Measurements from ENCODE around the gene ZNF418.
"Not testable (repeated sequence)": the region's sequence is repeated elsewhere in the genome, so short reads cannot be mapped to it uniquely, and the experiment has no call there.

ZNF418 gene

DNA sequence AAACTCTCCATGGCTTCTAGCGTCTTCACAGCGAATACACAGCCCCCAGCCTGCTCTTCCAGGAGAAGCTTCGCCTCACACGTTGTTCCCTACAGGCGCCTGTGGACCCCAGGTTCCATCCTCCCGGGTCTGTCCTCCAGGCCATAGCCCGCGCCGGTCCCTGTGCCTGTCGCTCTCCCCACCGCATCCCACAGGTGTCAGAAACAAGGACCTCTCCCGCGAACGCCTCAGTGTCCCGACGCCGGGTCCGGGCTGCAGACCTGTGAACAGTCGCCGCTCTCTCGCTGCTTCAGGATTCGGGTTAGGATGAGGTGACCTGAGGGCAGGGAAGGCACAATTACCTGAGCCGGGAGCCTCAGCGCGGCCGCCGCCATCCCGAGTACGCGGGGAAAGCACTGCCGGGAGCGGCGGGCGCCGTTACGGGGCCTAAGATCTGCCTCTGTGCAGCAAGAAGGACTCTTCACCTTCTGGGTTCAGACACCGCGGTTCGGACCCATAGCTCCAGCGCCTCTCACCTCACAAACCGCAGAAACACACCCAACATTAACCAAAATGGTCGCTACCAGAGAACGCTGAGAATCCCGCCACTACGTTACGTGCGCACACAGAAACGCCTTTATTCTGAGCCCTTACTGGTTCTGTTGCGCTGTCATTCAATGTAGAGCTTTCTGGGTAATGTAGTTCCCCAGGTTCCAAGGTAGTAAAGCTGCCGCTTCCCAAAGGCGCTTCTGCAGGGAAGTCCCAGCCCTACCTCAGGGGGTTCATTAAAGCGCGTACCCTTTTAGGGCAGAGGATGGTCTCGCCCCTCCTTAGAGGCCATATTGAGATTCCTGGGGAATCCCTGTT is at the start of gene ZNF418:
Gene ZNF418 (minus strand): TSS at position 583 of the 846 bp plus-strand sequence. CDS start 1,580 bp downstream, outside the sequence.
- DNase-seq: no peak

DNA sequence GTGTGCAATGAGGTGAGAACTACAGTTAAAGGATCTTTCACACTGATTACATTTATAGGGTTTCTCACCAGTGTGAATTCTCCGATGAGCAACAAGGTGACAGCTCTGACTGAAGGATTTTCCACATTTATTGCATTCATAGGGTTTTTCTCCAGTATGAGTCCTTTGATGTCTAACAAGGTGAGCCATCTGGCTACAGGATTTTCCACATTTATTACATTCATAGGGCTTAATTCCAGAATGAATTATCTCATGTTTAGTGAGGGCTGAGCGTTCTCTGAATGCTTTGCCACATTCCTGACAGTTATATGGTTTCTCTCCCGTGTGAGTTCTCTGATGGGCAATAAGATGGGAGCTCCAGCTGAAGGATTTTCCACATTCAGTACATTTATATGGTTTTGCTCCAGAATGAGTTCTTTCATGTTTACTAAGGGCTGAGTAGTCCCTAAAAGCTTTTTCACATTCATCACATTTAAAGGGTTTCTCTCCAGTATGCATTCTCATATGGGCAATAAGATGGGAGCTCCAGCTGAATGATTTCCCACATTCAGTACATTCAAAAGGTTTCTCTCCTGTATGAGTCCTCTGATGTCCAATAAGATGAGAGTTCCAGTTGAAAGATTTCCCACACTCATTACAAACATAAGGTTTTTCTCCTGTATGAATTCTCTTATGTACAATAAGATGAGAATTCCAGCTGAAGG is 43.5 kb upstream of the ZNF418 start:
- DNase-seq: no peak

DNA sequence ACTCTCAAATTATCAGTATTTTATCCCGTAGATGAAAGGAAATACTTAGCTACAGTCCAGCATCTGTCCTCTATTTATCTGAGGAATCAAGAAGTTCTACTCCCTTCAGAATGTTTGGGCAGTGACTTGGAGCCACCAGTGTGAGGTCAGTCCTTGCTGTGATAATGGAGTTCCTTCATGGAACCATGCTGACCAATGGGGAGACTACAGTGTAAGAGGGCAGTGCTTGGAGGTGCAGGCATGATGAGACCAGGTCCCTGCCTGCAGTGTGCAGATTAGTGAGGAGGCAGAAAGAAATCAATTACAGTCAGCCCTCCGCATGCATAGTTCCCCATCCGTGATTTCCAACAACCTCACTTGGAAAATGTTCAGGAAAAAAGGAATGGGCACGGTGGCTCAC is 39.2 kb upstream of the ZNF418 start, which contains the start of gene C19orf18:
Gene C19orf18 (minus strand): TSS at position 101 of the 400 bp plus-strand sequence. CDS start 102 bp downstream, outside the sequence.
- no peak for DNase-seq

DNA sequence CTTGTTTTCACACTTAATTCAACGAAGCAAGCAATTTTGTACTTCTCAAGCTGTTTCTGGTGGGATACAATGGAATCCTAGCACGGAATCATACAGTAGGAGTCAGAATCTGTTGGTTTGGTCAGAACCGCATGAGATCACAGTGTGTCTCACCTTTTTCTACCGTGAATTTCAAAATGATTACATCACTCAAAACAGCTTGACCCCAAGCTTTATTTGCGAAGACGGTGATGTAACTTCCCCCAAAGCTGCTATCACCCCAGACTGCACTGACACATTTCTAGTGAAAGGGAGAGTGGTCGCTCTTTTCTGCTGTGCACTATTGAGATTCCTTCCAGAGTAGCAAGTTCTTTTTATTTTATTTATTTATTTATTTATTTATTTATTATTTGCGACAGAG is 29.6 kb upstream of the ZNF418 start:
- no peak for DNase-seq

DNA sequence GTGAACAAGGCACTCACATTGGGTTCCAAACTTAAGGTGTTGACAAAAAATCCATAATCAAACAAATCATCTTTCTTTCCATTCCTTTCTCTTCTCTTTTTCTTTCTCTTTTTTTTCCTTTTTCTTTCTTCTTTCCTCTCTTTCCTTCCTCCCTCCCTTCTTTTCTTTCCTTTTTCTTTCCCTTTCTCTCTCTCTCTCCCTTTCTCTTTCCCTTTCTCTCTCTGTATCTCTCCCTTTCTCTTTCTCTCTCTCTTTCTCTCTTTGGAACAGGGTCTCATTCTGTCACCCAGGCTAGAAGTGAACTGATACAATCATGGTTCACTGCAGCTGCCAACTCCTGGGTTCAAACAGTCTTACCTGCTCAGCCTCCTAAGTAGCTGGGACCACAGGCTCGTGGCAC is 26.6 kb upstream of the ZNF418 start:
- no peak for DNase-seq

DNA sequence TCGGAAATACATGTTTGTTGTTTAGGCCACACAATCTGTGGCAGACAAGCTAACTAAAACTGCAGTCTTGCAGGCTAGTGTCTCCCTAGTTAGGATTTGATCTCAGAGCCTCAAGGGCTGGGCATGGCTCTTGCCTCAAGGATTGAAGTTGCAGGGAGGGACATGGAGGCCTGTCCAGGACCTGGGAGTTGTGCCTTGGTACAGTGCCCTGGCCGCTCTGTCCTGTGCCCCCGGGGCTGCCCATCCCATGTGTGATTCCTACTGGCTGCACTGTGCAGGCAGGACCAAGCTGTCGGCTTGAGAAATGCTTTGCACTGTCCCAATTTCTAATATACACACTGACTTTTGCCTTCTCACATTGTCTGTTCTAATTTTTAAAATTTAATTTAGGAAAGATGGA is 19.8 kb upstream of the ZNF418 start:
- no peak for DNase-seq

DNA sequence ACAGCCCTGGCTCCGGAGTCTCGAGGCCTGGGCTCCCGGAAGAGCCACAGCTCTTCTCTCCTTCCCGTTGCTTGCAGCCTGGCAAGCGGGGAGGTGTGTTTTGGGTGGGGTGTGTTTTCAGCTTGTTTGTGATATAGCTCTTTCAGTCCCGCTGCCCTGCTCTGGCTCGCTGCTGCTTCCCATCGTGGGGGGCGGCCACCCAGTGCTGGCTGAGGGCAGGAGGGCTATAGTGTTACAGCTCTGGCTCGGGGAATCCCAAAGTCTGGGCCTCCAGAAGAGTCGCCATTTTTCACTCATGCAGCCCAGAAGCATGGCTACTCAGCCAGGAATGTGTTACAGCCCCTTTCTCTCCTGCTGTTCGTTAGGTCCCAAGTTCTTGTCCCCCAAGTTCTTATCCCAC is 14.5 kb upstream of the ZNF418 start:
- DNase-seq: no peak

DNA sequence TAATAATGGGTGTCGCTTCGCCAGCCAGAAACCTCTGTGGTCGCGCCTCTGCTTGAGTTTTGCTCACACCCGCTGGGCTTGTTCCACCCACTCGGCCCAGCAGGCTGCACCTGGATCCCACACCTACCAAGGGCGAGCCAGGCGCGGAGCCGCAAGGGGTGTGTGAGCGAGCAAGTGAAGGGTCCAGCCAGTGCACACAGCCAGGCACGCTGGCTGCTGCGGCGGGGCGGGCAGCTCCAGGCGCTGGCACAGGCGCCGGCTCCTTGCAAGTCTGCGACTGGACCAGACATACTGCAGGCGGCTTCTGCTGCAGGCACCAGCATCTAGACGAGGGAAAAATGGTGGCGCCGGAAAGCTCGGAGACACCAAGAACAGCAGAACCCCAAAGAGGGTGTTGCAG is 14.1 kb upstream of the ZNF418 start:
- DNase-seq: no peak

DNA sequence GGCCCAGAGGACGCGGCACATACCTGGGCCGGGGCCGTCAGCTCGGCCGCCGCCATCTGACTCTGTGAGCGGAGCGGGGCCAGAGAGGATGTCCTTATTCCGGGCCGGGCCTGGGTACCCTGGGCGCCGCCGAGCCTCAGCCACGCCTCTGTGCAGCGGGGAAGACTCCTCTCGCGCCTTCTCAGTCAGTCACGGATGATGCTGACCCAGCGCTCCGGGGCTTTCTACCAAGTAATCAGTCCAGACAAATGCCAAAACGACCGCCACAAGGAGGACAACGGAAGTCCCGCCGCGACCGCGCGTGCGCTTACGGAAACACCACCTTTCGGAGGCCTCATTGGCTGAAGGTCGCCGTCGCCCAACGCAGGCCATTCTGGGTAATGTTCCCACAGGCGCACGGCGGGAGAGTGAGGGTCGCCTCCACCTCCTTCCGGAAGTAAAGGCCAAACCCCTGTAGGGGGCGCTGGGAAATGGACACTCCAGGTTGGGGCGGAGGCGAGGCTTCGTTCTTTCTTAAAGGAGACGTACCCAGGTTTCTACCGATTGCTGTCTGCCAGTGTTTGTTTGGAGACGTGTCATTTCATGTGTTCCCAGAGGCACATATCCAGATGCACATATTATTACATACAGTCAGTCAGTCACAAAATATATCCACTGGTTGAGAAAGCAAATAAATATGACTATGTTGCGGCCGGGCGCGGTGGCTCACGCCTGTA is 12.4 kb upstream of the ZNF418 start, which contains the start of gene ZNF256:
Gene ZNF256 (minus strand): TSS at position 288 of the 716 bp plus-strand sequence. CDS start 232 bp downstream, at position 56.
- peak; percentile 58 for DNase-seq

DNA sequence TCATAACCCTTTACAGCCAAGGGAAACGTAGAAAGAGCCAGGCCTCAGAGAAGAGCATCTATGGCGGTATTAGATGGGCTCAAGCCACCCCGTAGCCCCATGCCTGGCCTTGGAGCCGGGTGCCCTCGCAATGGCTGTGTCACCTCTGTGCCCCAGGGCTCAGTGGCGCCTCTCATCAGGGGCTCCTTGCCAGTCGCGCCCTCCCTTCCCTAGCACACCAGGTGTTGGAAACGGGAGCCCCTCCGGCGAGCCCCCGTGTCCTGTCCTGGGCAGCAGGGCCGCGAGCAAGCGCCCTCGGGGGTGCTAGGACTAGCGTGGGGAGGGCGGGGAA is 11.9 kb upstream of the ZNF418 start:
- DNase-seq: no peak

DNA sequence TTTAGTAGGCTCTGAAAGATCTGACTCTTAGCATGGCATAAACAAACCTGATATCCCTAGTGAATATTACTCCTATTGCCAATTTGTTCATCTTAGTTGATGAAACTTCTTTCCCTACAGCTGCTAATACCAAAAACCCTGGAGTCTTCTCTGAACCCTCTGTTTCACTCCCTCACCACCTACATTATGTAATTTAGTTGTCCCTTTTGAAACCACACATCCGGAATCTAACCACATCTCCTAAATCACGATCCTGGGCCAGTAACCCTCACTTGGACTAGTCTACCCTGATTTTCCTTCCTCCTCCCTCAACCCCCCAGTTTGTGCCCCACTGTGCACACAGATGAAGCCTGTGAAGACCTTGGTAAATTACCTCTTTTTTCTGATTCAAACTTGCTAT is 11.1 kb upstream of the ZNF418 start:
- no peak for DNase-seq

DNA sequence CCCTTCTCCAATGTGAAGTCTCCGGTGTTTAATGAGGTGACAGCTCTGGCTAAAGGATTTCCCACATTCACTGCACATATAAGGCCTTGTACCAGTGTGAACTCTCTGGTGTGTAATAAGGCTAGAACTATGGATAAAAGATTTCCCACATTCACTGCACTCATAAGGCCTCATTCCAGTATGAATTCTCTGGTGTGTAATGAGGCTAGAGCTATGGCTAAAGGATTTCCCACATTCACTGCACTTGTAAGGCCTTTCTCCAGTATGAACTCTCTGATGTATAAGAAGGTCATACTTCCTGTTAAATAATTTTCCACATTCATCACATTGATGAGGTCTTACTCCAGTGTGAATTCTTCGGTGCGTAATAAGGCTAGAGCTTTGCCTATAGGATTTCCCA is 6.4 kb upstream of the ZNF418 start:
- DNase-seq: no peak

DNA sequence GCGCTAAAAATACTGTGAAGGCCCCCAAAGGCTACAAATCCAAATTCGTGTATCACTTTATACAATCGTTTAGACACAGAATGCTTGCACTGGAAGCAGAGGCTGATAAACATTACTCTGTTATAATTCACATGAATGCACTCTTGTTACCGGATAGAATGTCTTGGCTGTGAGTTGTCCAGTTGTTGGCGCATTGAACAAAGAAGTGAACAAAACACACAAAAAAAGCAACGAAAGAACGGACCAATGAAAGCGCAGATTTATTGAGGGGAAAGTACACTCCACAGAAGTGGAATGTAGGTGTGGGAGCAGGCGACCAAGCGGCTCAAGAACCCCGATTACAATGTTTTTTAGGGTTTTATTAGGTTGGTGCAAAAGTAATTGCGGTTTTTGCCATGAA is 529 bp upstream of the ZNF418 start:
- DNase-seq: no peak

DNA sequence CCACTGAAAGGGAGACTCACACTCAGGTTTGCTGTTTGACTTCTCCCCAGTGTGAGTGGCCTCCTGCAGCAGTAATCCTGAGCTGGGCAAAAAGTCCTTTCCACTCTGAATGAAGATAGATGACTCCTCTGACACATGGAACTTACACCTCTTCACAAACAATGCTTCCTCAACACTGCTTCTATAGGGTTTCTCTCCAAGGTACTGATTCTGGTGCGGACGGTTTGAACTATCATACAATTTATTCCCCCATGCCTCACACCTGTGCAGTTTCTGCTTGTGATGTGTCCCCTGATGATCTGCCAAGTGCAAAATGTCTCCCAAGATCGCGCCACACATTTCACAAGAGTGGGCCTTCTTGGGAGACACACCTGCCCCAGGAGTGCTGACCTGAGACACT is 7.6 kb downstream of the ZNF418 start:
- DNase-seq: no peak

DNA sequence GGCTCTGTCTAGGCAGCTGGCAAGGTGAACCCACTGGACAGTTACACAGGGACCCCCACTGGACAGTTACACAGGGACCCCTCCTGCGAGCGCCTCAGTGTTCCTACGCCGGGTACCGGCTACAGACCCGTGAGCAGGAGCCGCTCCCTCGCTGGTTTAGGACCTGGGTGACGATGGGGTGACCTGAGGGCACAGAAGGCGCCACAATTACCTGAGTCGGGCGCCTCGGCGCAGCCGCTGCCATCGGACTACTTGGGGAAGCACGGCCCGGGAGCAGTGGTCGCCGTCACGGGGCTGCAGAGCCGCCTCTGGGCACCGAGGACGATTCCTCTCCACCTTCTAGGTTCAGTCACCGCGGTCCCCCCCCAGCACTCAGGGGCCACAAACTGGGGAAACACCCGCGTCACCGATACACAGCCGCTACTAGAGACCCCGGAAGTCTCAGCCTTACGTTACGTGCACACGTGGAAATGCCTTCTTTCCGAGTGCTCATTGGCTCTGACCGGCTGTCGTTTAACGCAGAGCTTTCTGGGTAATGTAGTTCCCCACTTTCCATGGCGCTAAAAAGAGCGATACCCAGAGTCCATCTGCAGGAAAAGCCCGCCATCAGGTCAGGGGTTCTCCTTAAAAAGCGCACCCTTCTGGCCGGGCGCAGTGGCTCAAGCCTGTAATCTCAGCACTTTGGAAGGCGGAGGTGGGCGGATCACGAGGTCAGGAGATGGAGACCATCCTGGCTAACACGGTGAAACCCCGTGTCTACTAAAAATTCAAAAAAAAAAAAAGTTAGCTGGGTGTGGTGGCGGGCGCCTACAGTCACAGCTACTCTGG is 18.8 kb downstream of the ZNF418 start, which contains the start of gene ZNF417:
Gene ZNF417 (minus strand): TSS at position 425 of the 828 bp plus-strand sequence. CDS start 181 bp downstream, at position 244.
- DNase-seq: peak; percentile 54

DNA sequence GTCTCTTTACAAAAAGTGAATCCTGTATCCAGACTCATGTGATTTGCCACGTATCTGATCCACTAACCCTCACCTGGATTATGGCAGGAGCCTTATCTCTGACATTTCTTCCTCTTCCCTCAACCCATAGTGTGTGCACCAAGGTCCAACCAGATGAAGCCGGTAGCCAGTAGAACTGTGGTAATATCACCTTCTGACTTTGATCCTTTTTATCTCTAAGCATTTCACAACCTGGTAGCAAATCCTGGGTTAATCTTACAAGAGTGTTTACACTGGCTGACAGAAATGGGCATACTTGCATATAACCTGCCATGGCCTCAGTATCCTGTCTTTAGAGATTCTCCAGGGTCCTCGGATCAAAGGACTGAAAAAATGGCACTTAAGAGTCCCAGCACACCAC is 20.7 kb downstream of the ZNF418 start:
- no peak for DNase-seq

DNA sequence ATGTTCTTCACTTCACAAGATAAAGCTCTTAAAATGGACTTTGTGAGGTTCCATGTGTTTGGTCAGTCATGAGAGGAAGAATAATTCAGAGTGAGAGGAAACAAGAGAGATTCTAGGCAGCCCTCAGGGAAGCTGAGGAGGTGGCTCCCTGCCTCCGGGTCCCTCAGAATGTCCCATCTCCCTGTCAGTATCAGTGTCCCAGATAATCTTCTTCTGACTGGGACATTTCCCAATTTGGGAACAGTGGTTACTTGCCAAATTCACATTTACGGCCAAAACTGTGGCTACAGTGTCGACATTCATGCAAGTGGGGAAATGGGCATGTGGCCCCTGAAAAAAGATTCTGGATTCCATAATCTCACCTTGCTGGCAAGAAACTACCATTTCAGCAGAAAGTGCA is 27.8 kb downstream of the ZNF418 start:
- no peak for DNase-seq

DNA sequence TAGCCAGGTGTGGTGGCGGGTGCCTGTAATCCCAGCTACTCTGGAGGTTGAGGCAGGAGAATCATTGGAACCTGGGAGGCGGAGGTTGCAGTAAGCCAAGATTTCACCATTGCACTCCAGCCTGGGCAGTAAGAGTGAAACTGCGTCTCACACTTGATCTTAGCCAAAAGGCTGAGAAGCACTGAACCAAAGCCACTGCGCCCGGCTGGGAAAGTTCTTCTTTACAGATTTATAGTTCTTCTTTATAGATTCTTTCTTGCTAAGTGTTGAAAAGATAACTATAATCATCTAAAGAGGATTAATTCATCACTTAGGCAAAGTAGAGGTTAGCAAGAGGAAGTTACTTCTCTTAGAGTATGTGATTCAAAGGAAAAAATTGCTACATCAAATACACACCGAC is 29.9 kb downstream of the ZNF418 start:
- DNase-seq: no peak

DNA sequence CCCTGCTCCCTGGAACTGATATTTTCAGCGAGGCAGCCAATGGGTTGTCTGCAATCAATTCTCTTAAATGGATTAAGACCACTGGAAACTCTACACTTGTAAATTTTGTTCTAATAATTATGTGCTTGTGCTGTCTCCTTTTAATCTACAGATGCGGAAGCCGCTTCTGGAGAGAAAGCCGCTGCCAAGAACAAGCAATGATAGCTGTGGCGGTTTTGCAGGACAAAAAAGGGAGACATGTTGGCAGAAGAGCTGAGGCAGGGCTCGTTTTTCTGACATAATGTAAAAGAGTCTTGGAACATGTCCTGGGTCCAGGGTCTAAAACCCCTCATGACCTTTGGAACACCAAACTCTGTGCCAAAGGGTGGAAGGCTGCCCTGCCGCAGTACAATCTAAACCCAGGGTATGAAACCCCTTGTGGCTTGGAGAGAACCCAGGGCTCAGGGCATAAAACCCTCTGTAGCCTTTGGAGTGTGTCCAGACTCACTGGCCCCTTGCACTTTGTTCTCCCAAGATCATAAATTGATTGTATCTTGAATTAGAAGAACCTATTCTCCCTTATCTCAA is 31.5 kb downstream of the ZNF418 start:
- DNase-seq: no peak

DNA sequence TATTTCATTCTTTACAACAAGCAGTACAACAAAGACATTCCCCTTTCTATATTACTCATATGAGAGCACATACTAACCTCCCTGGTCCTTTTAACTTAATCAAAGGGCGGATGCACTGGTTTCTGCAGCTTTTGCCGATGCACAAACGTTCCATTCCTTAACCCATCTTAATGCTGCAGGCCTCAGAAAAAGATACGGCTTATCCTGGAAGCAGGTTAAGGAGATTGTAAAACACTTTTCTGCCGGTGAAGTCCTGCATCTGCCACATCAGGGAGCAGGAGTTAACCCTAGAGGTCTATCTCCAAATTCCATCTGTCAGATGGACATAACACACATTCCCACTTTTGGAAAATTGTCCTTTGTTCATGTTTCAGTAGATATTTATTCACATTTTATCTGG is 34.9 kb downstream of the ZNF418 start:
- DNase-seq: no peak

DNA sequence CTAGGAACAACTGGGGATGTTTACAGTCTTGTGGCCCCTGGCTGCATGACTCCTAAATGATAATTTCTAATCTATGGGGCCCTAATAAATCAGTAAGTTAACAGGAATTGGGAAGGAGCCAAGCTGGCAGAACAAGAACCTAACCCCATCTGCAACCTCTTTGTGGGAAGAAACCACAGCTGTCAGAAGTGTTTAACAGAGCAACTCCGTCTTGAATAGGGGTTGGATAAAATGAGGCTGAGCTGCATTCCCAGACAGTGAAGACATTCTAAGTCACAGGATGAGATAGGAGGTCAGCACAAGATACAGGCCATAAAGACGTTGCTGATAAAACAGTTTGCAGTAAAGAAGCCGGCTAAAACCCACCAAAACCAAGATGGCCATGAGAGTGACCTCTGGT is 44.5 kb downstream of the ZNF418 start:
- DNase-seq: not testable (repeated sequence)

DNA sequence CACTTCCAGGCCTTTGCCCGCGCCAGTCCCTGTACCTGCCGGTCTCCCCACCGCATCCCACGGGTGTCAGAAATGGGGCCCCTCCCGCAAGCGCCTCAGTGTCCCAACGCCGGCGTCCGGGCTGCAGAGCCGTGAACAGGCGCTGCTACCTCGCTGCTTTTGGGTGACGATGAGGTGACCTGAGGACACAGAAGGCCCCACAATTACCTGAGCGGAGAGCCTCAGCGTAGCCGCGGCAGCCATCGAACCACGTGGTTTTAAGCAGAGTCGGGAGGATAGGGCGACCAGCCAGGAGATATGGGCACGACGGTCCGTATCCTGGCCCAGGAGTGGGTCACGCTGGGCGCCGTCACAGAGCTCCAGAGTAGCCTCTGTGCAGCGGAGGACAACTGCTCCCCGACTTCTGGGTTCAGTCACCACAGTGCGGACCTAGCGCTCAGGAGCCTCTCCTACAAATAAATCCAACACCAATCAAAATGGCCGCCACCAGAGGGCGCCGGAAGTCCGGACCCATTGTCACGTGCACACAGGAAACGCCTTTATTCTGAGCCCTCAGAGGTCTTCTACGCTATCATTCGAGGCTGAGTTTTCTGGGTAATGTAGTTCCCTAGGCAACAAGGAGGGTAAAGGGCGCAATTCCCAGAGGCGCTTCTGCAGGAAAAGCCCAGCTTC is 46.5 kb downstream of the ZNF418 start, which contains the start of gene ZNF814:
Gene ZNF814 (minus strand): TSS at position 478 of the 672 bp plus-strand sequence. CDS start 235 bp downstream, at position 243.
- no peak for DNase-seq
